ENCODE results near the gene ACOT2.

GRCh38 chr14:73553845-73554244 lies 15.2 kb upstream of the ACOT2 start:
- TF ChIP-seq CTCF (IDR thresholded peaks at IDR 0.05): no peak
- TF ChIP-seq POLR2A (IDR thresholded peaks at IDR 0.05): no peak
